Esophagus muscularis mucosa (tissue), 3 donors: ENCODE results near the gene FAM177B.

ENCODE experiments used
- CTCF ChIP-seq, 3 experiments: fragments of 200-600 bp in 2 of 3; fragments of 450-650 bp in 1 of 3; sonication (generic) in 2 of 3; IDR thresholded peaks; one replicate each; pipeline ENCODE4 v1.5.1; 2017 to 2019; ENCODE audit warnings: antibody characterized with exemption in 3 of 3, mild to moderate bottlenecking in 2 of 3, moderate library complexity in 1 of 3
- POLR2A ChIP-seq: fragments of 450-650 bp; IDR thresholded peaks from one replicate; pipeline ENCODE4 v1.6.1; 2017; ENCODE audit warnings: antibody characterized with exemption, moderate library complexity, mild to moderate bottlenecking, low read depth

- TF ChIP-seq POLR2A (no peak), CTCF (IDR thresholded peaks at IDR 0.05) (no peak)
These were observed 47.4 kb downstream of the FAM177B start for GRCh38 chr1:222784371-222784770.
